ENCODE data around the gene TPST2. TPM values are rescaled to one million over a fixed set of nuclear protein-coding genes. Genes with fewer than 3 reads are reported as not detected.

TPST2 gene
- total and polyA plus RNA-seq, 10 of the 15 experiments (the other 5 are each of a cell fraction or from before 2014, with no cell fraction given), result 6.3 to 33.7 (median 28.4) TPM

DNA sequence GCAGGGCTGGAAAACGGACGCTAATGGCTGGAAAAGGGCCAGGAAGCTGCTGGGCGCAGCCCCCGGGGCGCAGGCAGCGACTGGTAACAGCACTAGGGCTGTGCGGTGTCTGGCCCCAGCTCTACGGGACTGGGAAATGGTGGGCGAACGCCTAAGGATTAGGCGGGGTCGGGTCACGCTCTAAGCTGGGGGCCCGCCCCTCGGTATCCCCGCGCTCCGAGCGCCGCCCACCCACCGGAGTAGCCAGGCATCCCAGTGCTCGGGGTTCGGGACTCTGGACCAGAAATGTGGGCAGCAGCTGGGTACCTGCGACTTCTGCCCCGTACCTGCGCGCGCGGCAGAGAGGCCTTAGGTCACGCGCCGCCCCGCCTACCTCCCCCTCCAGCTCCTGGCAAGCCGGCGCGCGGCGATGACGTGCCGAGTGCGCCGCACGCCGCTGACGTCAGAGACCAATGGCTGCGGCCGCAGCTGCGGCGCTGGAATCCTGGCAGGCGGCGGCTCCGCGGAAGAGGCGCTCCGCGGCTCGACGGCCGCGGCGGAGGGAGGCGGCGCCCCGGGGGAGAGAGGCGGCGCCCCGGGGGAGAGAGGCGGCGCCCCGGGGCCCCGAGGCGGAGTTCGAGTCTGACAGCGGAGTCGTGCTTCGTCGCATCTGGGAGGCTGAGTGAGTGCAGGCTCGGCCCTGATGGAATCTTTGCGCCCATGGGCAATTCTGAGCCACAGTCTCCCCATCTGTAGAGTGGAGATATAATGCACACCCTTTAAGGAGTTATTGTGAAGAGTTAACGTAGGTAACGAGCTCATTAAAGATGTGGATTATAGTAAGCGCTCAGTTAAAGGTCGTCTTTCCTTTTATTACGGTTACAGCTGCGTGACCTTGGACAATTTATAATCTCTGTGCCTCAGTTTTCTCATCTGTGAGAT is 106.2 kb downstream of the TPST2 start, which contains the start of the genes HPS4 and SRRD (continued):
- TF ChIP-seq E2F4 (IDR thresholded peaks at IDR 0.05; ENCODE audit: low read depth, low read length) (peak; percentile 43; the same call in 1 of the 2 replicates), NR2C2 (IDR thresholded peaks at IDR 0.05; ENCODE audit: borderline replicate concordance, control insufficient read depth, insufficient read length, low read depth) (no peak), RUNX3 (IDR thresholded peaks at IDR 0.05; ENCODE audit: low read length) (peak; percentile 83), LARP7 (IDR thresholded peaks at IDR 0.05) (peak; percentile 68), STAT1 (conservative IDR thresholded peaks at IDR 0.05) (0 out of 2 replicates have a peak, but pooled peaks have one; percentile 69), ZNF207 (IDR thresholded peaks at IDR 0.05; ENCODE audit: borderline replicate concordance) (peak; percentile 97), STAT3 (IDR thresholded peaks at IDR 0.05; ENCODE audit: low read depth, low read length) (no peak), TARDBP (IDR thresholded peaks at IDR 0.05; ENCODE audit: borderline replicate concordance) (peak; percentile 73; the same call in 1 of the 2 replicates), ASH2L (IDR thresholded peaks at IDR 0.05; ENCODE audit: borderline replicate concordance, low read depth) (peak; percentile 96; the same call in 1 of the 2 replicates), BACH1 (IDR thresholded peaks at IDR 0.05; ENCODE audit: borderline replicate concordance) (peak; percentile 60; the same call in 1 of the 2 replicates), TBL1XR1 (IDR thresholded peaks at IDR 0.05; ENCODE audit: low read depth, low read length) (no peak), NKRF (conservative IDR thresholded peaks at IDR 0.05) (peak; percentile 80), NR2F1 (conservative IDR thresholded peaks at IDR 0.05) (peak; percentile 97), BHLHE40 (IDR thresholded peaks at IDR 0.05; ENCODE audit: borderline replicate concordance in 1 of 2, low read depth in 2 of 2, low read length in 1 of 2) (peak; percentile 90 to 98), ZZZ3 (IDR thresholded peaks at IDR 0.05; ENCODE audit: control insufficient read depth, insufficient read length, low read depth) (no peak), IKZF2 (IDR thresholded peaks at IDR 0.05) (peak; percentile 39 to 44; a peak in 2 of 4 replicates), POLR2AphosphoS5 (IDR thresholded peaks at IDR 0.05; ENCODE audit: low read length) (peak; percentile 83; the same call in 1 of the 2 replicates), ATF7 (IDR thresholded peaks at IDR 0.05; ENCODE audit: low read depth) (peak; percentile 49), TCF3 (IDR thresholded peaks at IDR 0.05; ENCODE audit: borderline replicate concordance, insufficient read depth, low read depth, low read length) (peak; percentile 69; the same call in 1 of the 2 replicates), NBN (IDR thresholded peaks at IDR 0.05) (peak; percentile 84)
- TF ChIP-seq, protein P1, sequence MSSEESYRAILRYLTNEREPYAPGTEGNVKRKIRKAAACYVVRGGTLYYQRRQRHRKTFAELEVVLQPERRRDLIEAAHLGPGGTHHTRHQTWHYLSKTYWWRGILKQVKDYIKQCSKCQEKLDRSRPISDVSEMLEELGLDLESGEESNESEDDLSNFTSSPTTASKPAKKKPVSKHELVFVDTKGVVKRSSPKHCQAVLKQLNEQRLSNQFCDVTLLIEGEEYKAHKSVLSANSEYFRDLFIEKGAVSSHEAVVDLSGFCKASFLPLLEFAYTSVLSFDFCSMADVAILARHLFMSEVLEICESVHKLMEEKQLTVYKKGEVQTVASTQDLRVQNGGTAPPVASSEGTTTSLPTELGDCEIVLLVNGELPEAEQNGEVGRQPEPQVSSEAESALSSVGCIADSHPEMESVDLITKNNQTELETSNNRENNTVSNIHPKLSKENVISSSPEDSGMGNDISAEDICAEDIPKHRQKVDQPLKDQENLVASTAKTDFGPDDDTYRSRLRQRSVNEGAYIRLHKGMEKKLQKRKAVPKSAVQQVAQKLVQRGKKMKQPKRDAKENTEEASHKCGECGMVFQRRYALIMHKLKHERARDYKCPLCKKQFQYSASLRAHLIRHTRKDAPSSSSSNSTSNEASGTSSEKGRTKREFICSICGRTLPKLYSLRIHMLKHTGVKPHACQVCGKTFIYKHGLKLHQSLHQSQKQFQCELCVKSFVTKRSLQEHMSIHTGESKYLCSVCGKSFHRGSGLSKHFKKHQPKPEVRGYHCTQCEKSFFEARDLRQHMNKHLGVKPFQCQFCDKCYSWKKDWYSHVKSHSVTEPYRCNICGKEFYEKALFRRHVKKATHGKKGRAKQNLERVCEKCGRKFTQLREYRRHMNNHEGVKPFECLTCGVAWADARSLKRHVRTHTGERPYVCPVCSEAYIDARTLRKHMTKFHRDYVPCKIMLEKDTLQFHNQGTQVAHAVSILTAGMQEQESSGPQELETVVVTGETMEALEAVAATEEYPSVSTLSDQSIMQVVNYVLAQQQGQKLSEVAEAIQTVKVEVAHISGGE (CRISPR knock-in tag; IDR thresholded peaks at IDR 0.05), result no peak
- TF ChIP-seq, protein P2, sequence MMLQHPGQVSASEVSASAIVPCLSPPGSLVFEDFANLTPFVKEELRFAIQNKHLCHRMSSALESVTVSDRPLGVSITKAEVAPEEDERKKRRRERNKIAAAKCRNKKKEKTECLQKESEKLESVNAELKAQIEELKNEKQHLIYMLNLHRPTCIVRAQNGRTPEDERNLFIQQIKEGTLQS (IDR thresholded peaks at IDR 0.05; ENCODE audit: borderline replicate concordance, extremely low read depth, low read depth, low read length), result peak; percentile 95
- TF ChIP-seq, protein P3, sequence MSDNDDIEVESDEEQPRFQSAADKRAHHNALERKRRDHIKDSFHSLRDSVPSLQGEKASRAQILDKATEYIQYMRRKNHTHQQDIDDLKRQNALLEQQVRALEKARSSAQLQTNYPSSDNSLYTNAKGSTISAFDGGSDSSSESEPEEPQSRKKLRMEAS (IDR thresholded peaks at IDR 0.05; ENCODE audit: low read depth, low read length), result peak; percentile 77
